Right lobe of liver (tissue), 6 donors: ENCODE results near the gene ANKRD44. TPM values are rescaled to one million over a fixed set of nuclear protein-coding genes. Genes with fewer than 3 reads are reported as not detected.

Experiments
- ATAC-seq, 4 donors: fragments of 200-7000 bp; cut with Tn5 transposase; one replicate each; pipeline ENCODE4 v1.9.1; 2020; ENCODE audit warnings: mild to moderate bottlenecking in 4 of 4, moderate library complexity in 4 of 4
- DNase-seq, 3 donors: peaks; one replicate each; pipeline ENCODE4 v3.0.0-alpha.2; 2020
- H3K27ac ChIP-seq, 3 donors: fragments of 200-600 bp; one replicate each; pipeline ENCODE4 v1.8.0; 2022
- H3K27me3 ChIP-seq, 2 donors: fragments of 200-600 bp; one replicate each; pipeline ENCODE4 v1.8.0; 2022
- H3K36me3 ChIP-seq, 4 donors: fragments of 200-600 bp; sonication (generic) in 1 of 4; one replicate each; pipeline versions ENCODE4 v1.5.1 to v1.8.0; 2017 to 2022; ENCODE audit warnings: control low read depth in 1 of 4
- H3K4me1 ChIP-seq, 4 donors: fragments of 200-600 bp; sonication (generic) in 1 of 4; one replicate each; pipeline versions ENCODE4 v1.5.1 to v1.8.0; 2017 to 2022; ENCODE audit warnings: control low read depth in 1 of 4
- H3K4me3 ChIP-seq, 3 donors: fragments of 200-600 bp; one replicate each; pipeline ENCODE4 v1.8.0; 2022
- H3K9me3 ChIP-seq, 4 donors: fragments of 200-600 bp; sonication (generic) in 1 of 4; one replicate each; pipeline versions ENCODE4 v1.5.1 to v1.8.0; 2017 to 2022; ENCODE audit warnings: control low read depth in 1 of 4
- CTCF ChIP-seq, 4 donors: fragments of 200-600 bp in 3 of 4; fragments of 450-650 bp in 1 of 4; IDR thresholded peaks; one replicate each; pipeline versions ENCODE4 v1.5.1 to v1.8.0; 2016 to 2022; ENCODE audit warnings: antibody characterized with exemption in 4 of 4, mild to moderate bottlenecking in 2 of 4
- POLR2A ChIP-seq: fragments of 450-650 bp; IDR thresholded peaks from one replicate; pipeline ENCODE4 v1.6.1; 2017; ENCODE audit warnings: antibody characterized with exemption, mild to moderate bottlenecking
- WGBS: methylation state at CpG from one replicate; pipeline ENCODE4 v1.1.6; 2018; ENCODE audit warnings: low coverage, low lambda C conversion rate; ENCODE audit not compliant: insufficient coverage; ENCODE audit errors: missing lambda C conversion rate; 5-methylcytosine and 5-hydroxymethylcytosine counted together
- intact Hi-C, 2 donors: fragments of 100-400 bp; cut with DNase I; formaldehyde crosslinking; loops; one replicate each; pipeline versions ENCODE4 v1.11.2 to v1.14.1; 2022
- total RNA-seq, 6 experiments: library from RNA; depleted of rRNA in 2 of 6; stranded (reverse); fragments of >200 nt in 2 of 6; fragmentation: NEBNext Ultra II Directional in 3 of 6; extraction: Animal tissue kit (Norgen Biotek cat#: 25700) in 3 of 6; gene quantifications; one replicate each; pipeline versions ENCODE4 v1.1.0 to v1.2.4, GENCODE V29; 2016 to 2023
- donor health status: DM: no; HTN: yes; CAD: no.
- donor health status: DM: no; HTN: no; CAD: no.
- donor health status: DM: no; HTN: no; CAD: no.
- donor health status: DM: no; HTN: yes; CAD: no.
- donor health status: DM: no; HTN: yes; CAD: no.

Gene ANKRD44
- total RNA-seq, 6 experiments from 2014 or later = 7.9 to 19.5 (median 13.3) TPM

- DNase-seq (no peak), ATAC-seq (no peak)
- TF ChIP-seq CTCF (IDR thresholded peaks at IDR 0.05) (no peak), POLR2A (no peak)
- no peak overlapping the region for H3K4me3 ChIP-seq
- H3K27me3 ChIP-seq = no peaks in the 10 kb centered on the region
- 84% methylated on average over 8 of the region's 8 CpGs for WGBS
- H3K27ac ChIP-seq = no peak overlapping the region
- H3K9me3 ChIP-seq = no peaks in the 10 kb centered on the region
- no peaks in the 10 kb centered on the region for H3K36me3 ChIP-seq
- intact Hi-C loops = no loop called here
- H3K4me1 ChIP-seq = no peaks in the 10 kb centered on the region
Measured at GRCh38 chr2:197339016-197339415, 28.4 kb upstream of the ANKRD44 start.

GRCh38 chr2:197332641-197333040 is 22.1 kb upstream of the ANKRD44 start:
- no peak for TF ChIP-seq CTCF (IDR thresholded peaks at IDR 0.05)
- TF ChIP-seq POLR2A = no peak
- intact Hi-C loops = no loop called here

GRCh38 chr2:197328461-197328860 is 17.9 kb upstream of the ANKRD44 start:
- 78% methylated on average over 4 of the region's 5 CpGs for WGBS
- Histone ChIP-seq H3K27me3 (no peaks in the 10 kb centered on the region), H3K4me1 (no peaks in the 10 kb centered on the region), H3K4me3 (no peak overlapping the region), H3K27ac (no peak overlapping the region), H3K36me3 (no peaks in the 10 kb centered on the region), H3K9me3 (no peaks in the 10 kb centered on the region)
- TF ChIP-seq POLR2A (no peak), CTCF (IDR thresholded peaks at IDR 0.05) (no peak)
- intact Hi-C loops = no loop called here
- DNase-seq = no peak
- ATAC-seq = no peak

More at GRCh38 chr2:197332641-197333040, 22.1 kb upstream of the ANKRD44 start:
- 89% methylated on average over 2 of the region's 2 CpGs for WGBS
- H3K4me3 ChIP-seq = no peak overlapping the region
- no peaks in the 10 kb centered on the region for H3K4me1 ChIP-seq
- no peak overlapping the region for H3K27ac ChIP-seq
- no peak for ATAC-seq
- H3K9me3 ChIP-seq = no peaks in the 10 kb centered on the region
- no peaks in the 10 kb centered on the region for H3K36me3 ChIP-seq
- DNase-seq = no peak
- no peaks in the 10 kb centered on the region for H3K27me3 ChIP-seq

- TF ChIP-seq POLR2A = no peak
- TF ChIP-seq CTCF (IDR thresholded peaks at IDR 0.05) = no peak
- Histone ChIP-seq H3K27me3 (no peaks in the 10 kb centered on the region), H3K27ac (no peak overlapping the region), H3K36me3 (no peaks in the 10 kb centered on the region), H3K9me3 (no peaks in the 10 kb centered on the region), H3K4me1 (no peaks in the 10 kb centered on the region), H3K4me3 (no peak overlapping the region)
- ATAC-seq (no peak), DNase-seq (no peak)
- intact Hi-C loops = no loop called here
- 43% methylated on average over 1 of the region's 1 CpG for whole genome bisulfite sequencing
Measured at GRCh38 chr2:197327472-197328098, 17.0 kb upstream of the ANKRD44 start.

- ATAC-seq = no peak
- 62% methylated on average over 3 of the region's 3 CpGs for WGBS
- no peaks in the 10 kb centered on the region for H3K36me3 ChIP-seq
Measured at GRCh38 chr2:197327073-197327471, 16.5 kb upstream of the ANKRD44 start.

More at GRCh38 chr2:197327073-197327471, 16.5 kb upstream of the ANKRD44 start:
- TF ChIP-seq CTCF (IDR thresholded peaks at IDR 0.05) = no peak
- no peak for TF ChIP-seq POLR2A
- no peak for DNase-seq
- Histone ChIP-seq H3K27ac (no peak overlapping the region), H3K27me3 (no peaks in the 10 kb centered on the region), H3K9me3 (no peaks in the 10 kb centered on the region), H3K4me3 (no peak overlapping the region), H3K4me1 (no peaks in the 10 kb centered on the region)
- intact Hi-C loops = no loop called here
